Neural crest cell (in vitro differentiated cells): ENCODE results near the gene SPINK6. TPM values are rescaled to one million over a fixed set of nuclear protein-coding genes. Genes with fewer than 3 reads are reported as not detected.

Source experiments
- DNase-seq: peaks from one replicate; pipeline ENCODE4 v3.0.0; 2021; ENCODE audit warnings: low read depth, mixed read lengths, low spot score
- H3K27ac Mint-ChIP-seq: one replicate; pipeline ENCODE4 v1.8.0; 2021; ENCODE audit warnings: mild to moderate bottlenecking, mixed read lengths; ENCODE audit not compliant: unreplicated experiment
- H3K27me3 Mint-ChIP-seq: 2 replicates; pipeline ENCODE4 v1.8.0; 2021; ENCODE audit warnings: low read depth, mild to moderate bottlenecking, mixed read lengths
- H3K36me3 Mint-ChIP-seq: 2 replicates; pipeline ENCODE4 v1.8.0; 2021; ENCODE audit warnings: low read depth, mild to moderate bottlenecking, mixed read lengths
- H3K4me1 Mint-ChIP-seq: 2 replicates; pipeline ENCODE4 v1.8.0; 2021; ENCODE audit warnings: mixed read lengths
- H3K4me3 Mint-ChIP-seq: one replicate; pipeline ENCODE4 v1.8.0; 2021; ENCODE audit warnings: mild to moderate bottlenecking, mixed read lengths
- H3K9me3 Mint-ChIP-seq: 2 replicates; pipeline ENCODE4 v1.8.0; 2021; ENCODE audit warnings: mixed read lengths
- total RNA-seq: library from RNA; stranded (reverse); gene quantifications from 2 replicates; pipeline ENCODE4 v1.2.1, GENCODE V29; 2021
- TF ChIP-seq, protein P1 (sequence below): fragments of 200-600 bp; sonication (generic); conservative IDR thresholded peaks from 2 replicates; pipeline ENCODE4 v1.5.0; 2021; ENCODE audit warnings: antibody characterized with exemption, mild to moderate bottlenecking

Gene SPINK6
- total RNA-seq, 1 donor from 2014 or later = not detected

DNA sequence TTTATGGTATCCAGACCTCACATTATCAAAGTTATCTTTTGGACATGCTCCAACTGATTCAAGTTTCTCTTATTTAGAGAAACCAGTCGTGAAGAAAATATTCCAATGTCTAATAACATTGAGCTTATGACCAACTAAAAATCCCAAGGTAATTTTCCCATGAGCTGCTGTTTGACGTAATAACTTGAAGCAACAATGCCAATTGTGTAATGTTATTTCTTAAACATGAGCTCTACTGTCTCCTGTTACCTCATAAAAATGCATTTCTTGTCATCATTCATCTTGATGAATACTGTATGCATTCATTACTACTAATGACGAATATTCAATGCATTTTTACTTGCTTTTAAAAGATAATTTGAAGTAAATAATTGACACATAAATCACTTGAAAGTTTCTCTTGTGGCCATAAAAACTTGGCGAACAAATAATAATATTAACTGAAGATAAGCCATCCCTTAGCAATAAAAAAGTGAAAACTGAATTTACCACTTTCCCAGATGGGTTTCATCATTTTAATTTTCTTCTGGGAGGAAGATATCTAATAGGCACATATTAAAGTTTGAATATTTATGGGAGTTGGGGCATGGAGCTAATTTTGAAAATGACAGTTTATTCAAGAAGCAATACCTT, 35.1 kb downstream of the SPINK6 start:
- H3K4me3 Mint-ChIP-seq = no peak overlapping the region
- TF ChIP-seq, protein P1, sequence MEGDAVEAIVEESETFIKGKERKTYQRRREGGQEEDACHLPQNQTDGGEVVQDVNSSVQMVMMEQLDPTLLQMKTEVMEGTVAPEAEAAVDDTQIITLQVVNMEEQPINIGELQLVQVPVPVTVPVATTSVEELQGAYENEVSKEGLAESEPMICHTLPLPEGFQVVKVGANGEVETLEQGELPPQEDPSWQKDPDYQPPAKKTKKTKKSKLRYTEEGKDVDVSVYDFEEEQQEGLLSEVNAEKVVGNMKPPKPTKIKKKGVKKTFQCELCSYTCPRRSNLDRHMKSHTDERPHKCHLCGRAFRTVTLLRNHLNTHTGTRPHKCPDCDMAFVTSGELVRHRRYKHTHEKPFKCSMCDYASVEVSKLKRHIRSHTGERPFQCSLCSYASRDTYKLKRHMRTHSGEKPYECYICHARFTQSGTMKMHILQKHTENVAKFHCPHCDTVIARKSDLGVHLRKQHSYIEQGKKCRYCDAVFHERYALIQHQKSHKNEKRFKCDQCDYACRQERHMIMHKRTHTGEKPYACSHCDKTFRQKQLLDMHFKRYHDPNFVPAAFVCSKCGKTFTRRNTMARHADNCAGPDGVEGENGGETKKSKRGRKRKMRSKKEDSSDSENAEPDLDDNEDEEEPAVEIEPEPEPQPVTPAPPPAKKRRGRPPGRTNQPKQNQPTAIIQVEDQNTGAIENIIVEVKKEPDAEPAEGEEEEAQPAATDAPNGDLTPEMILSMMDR = no peak
- H3K27ac Mint-ChIP-seq = no peak overlapping the region
- H3K4me1 Mint-ChIP-seq = no peaks in the 10 kb centered on the region
- no peak for DNase-seq
- H3K27me3 Mint-ChIP-seq = peaks cover 24% of the 10 kb centered on the region
- H3K36me3 Mint-ChIP-seq = no peaks in the 10 kb centered on the region
- no peaks in the 10 kb centered on the region for H3K9me3 Mint-ChIP-seq

DNA sequence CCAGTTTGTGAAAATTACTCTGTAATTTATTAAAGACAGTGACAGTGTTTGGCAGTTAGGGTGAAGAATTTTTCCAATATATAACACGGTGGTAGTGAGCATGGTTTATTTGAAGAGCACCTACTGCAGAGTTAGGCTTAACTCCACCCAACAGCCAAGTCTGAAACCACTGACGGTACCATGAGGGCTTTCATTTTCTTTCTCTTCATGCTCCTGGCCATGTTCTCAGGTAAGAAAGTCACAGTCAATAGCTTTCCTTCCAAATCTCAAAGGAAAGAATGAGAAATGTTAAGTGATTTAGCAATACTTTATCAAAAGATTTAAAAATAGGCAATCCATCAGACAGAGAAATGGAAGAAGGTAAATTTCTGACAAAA, 35.6 kb downstream of the SPINK6 start, which contains the start of gene MARCOL:
MARCOL (plus strand) TSS at position 108 of the 377 bp plus-strand sequence; CDS start at position 181, 73 bp downstream.
- H3K27ac Mint-ChIP-seq = no peak within 1 kb of the TSS
- no peak within 1 kb of the TSS for H3K4me3 Mint-ChIP-seq
- no peak for DNase-seq
- no peaks in the 10 kb centered on the region for H3K9me3 Mint-ChIP-seq
- H3K27me3 Mint-ChIP-seq = peaks cover 28% of the 10 kb centered on the region
- H3K36me3 Mint-ChIP-seq = no peaks in the 10 kb centered on the region
- TF ChIP-seq, protein P1 = no peak
- H3K4me1 Mint-ChIP-seq = no peaks in the 10 kb centered on the region

DNA sequence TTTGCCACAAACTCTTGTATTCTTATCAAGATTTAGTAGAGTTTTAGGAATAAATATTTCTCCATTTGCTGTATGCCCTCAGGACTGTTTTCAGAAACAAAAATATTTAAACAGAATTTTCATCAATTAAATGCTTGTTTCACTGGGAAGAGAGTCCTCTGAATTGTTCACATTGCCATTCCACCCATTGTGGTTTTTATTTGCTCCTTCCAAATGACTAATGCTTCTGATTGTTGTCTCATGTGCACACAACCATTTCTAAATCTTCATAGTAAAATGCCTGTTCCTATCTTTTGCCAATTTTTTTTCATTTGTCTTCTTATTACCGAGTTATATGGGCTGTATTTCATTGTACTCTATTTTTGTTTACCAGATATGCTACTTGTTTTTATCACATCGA, 46.1 kb downstream of the SPINK6 start:
- Mint-ChIP-seq H3K36me3 (no peaks in the 10 kb centered on the region), H3K27ac (no peak overlapping the region), H3K4me1 (no peaks in the 10 kb centered on the region), H3K4me3 (no peak overlapping the region), H3K27me3 (peaks cover 42% of the 10 kb centered on the region), H3K9me3 (peaks cover 4% of the 10 kb centered on the region)
- TF ChIP-seq, protein P1 = no peak
- DNase-seq = no peak

DNA sequence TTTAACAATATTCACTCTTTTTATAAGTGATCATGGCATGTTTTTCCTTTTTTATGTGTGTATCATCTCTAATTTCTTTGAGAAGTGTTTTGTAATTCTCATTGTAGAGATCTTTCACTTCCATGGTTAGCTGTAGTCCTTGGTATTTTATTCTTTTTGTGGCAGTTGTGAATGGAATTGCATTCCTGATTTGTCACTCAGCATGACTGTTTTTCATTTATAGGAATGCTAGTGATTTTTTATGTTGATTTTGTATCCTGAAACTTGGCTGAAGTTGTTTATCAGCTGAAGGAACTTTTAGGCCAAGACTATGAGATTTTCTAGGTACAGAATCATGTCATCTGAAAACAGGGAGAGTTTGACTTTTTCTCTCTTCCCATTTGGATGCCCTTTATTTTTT, 52.6 kb downstream of the SPINK6 start:
- H3K4me1 Mint-ChIP-seq = no peaks in the 10 kb centered on the region
- peaks cover 15% of the 10 kb centered on the region for H3K9me3 Mint-ChIP-seq
- H3K36me3 Mint-ChIP-seq = peaks cover 14% of the 10 kb centered on the region
- H3K4me3 Mint-ChIP-seq = no peak overlapping the region
- H3K27ac Mint-ChIP-seq = no peak overlapping the region
- TF ChIP-seq, protein P1 = no peak
- H3K27me3 Mint-ChIP-seq = no peaks in the 10 kb centered on the region
- no peak for DNase-seq

DNA sequence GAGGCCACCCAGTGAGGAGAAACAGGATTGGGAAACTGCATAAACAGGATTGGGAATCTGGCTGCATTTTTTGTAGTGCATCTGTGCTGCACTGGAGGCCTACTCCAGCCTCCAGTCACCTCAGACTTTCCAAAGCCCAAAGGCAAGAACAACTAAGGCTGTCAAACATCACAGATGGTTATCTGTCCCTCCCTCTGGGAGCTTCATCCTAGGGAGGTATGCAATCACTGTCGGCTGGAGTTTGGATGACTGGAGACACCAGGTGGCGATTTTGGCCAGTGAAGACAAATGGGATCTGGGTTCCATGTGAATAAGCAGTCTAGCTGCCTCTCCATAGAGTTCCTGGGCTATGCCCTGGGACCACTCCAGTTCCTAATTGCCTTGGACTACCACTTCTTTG, 56.4 kb downstream of the SPINK6 start:
- Mint-ChIP-seq H3K4me3 (no peak overlapping the region), H3K9me3 (peaks cover 15% of the 10 kb centered on the region), H3K27me3 (no peaks in the 10 kb centered on the region), H3K4me1 (no peaks in the 10 kb centered on the region), H3K36me3 (peaks cover 14% of the 10 kb centered on the region), H3K27ac (no peak overlapping the region)
- DNase-seq = no peak
- TF ChIP-seq, protein P1 = no peak
